Gastrocnemius medialis (tissue), 4 donors: ENCODE results near the gene VPS41. TPM values are rescaled to one million over a fixed set of nuclear protein-coding genes. Genes with fewer than 3 reads are reported as not detected.
A peak's percentile ranks its signal among the peaks of the same experiment; 100 is the strongest.

ENCODE experiments used
- ATAC-seq, 2 donors: fragments of 150-250 bp; one replicate each; pipeline ENCODE4 v1.9.1; 2016
- DNase-seq, 2 donors: peaks; one replicate each; pipeline ENCODE4 v3.0.0-alpha.2; 2019
- H3K27ac ChIP-seq, 4 donors: fragments of 200-600 bp; sonication (generic); 1 replicate in 1 of 4; 2 replicates in 3 of 4; pipeline ENCODE4 v1.5.1; 2016 to 2018; ENCODE audit warnings: mild to moderate bottlenecking in 2 of 4, moderate library complexity in 1 of 4
- H3K27me3 ChIP-seq, 3 donors: fragments of 200-600 bp; sonication (generic) in 2 of 3; 1 replicate in 1 of 3; 2 replicates in 2 of 3; pipeline versions ENCODE4 v1.5.1 to v1.6.0; 2016 to 2019; ENCODE audit warnings: mild to moderate bottlenecking in 1 of 3, moderate library complexity in 1 of 3
- H3K36me3 ChIP-seq, 2 donors: fragments of 200-600 bp; sonication (generic) in 1 of 2; one replicate each; pipeline ENCODE4 v1.5.1; 2017 to 2018
- H3K4me1 ChIP-seq, 2 donors: fragments of 200-600 bp; sonication (generic) in 1 of 2; one replicate each; pipeline ENCODE4 v1.5.1; 2016 to 2017; ENCODE audit warnings: mild to moderate bottlenecking in 2 of 2
- H3K4me3 ChIP-seq, 4 donors: fragments of 200-600 bp; sonication (generic) in 3 of 4; 1 replicate in 1 of 4; 2 replicates in 3 of 4; pipeline ENCODE4 v1.5.1; 2016 to 2019; ENCODE audit warnings: mild to moderate bottlenecking in 2 of 4
- H3K9me3 ChIP-seq, 3 donors: fragments of 200-600 bp; sonication (generic) in 2 of 3; 1 replicate in 1 of 3; 2 replicates in 2 of 3; pipeline ENCODE4 v1.5.1; 2016 to 2019
- CTCF ChIP-seq, 5 experiments: fragments of 450-650 bp in 3 of 5; fragments of 200-600 bp in 2 of 5; sonication (generic) in 2 of 5; IDR thresholded peaks in 4 of 5; conservative IDR thresholded peaks in 1 of 5; 1 replicate in 4 of 5; 2 replicates in 1 of 5; pipeline ENCODE4 v1.5.1; 2016 to 2019; ENCODE audit warnings: antibody characterized with exemption in 5 of 5, mild to moderate bottlenecking in 3 of 5, moderate library complexity in 3 of 5
- POLR2A ChIP-seq, 2 donors: fragments of 450-650 bp; IDR thresholded peaks; one replicate each; pipeline ENCODE4 v1.6.1; 2017; ENCODE audit warnings: antibody characterized with exemption in 2 of 2, mild to moderate bottlenecking in 2 of 2, moderate library complexity in 2 of 2
- in situ Hi-C, 4 donors: fragments of 200-750 bp; cut with MboI; loops; one replicate each; pipeline versions ENCODE4 v1.15.0 to v1.8.0; 2017; ENCODE audit warnings: low sequenced_read_pairs in 4 of 4
- intact Hi-C: fragments of 100-400 bp; cut with DNase I; formaldehyde crosslinking; loops from one replicate; pipeline ENCODE4 v1.15.1; 2023; ENCODE audit warnings: low total_unique reads
- total RNA-seq, 4 donors: library from RNA; depleted of rRNA; stranded (reverse); fragments of >200 nt; gene quantifications; one replicate each; pipeline versions ENCODE4 v1.1.0 to v1.2.3, GENCODE V29; 2016

VPS41 gene
- total RNA-seq, 4 donors from 2014 or later, result 6.3 to 15.3 (median 11.6) TPM

GRCh38 chr7:38920731-38921130, 11.7 kb upstream of the VPS41 start:
- Histone ChIP-seq H3K27ac (no peak overlapping the region), H3K4me1 (no peaks in the 10 kb centered on the region), H3K27me3 (no peaks in the 10 kb centered on the region), H3K9me3 (no peaks in the 10 kb centered on the region), H3K4me3 (no peak overlapping the region), H3K36me3 (no peaks in the 10 kb centered on the region)
- in situ Hi-C loops, result loop anchor here in 1 of 4 donors (10.0 kb wide), 1 partner anchor 544 kb away; no protein-coding TSS in a partner anchor
- TF ChIP-seq POLR2A (IDR thresholded peaks at IDR 0.05), result no peak
- DNase-seq (no peak), ATAC-seq (no peak)
- intact Hi-C loops, result no loop called here

DNA sequence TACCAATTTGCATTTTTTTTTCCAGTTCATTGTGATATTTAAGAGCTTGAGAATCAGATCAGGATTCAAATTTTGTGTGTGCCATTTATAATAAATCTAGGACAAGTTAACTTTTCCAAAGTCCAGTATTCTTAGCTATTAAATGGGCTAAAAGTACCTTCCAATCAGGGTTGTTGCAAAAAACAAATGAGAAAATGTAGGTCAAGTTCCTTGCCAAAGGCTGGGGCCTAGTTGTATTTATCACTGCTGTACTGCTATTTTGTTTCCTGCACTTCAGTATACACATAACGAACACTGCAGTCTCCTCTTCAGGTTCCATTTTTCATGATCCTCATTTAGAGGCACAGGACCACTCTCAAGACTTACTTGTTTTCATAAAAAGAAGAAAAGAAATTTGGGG, 7.4 kb upstream of the VPS41 start:
- H3K9me3 ChIP-seq, result no peaks in the 10 kb centered on the region
- H3K4me1 ChIP-seq, result no peaks in the 10 kb centered on the region
- no peak overlapping the region for H3K4me3 ChIP-seq
- intact Hi-C loops (no loop called here), in situ Hi-C loops (no loop called here)
- no peaks in the 10 kb centered on the region for H3K27me3 ChIP-seq
- ATAC-seq, result no peak
- H3K27ac ChIP-seq, result no peak overlapping the region
- no peaks in the 10 kb centered on the region for H3K36me3 ChIP-seq
- DNase-seq, result no peak
- TF ChIP-seq POLR2A (IDR thresholded peaks at IDR 0.05), result no peak
- TF ChIP-seq CTCF (IDR thresholded peaks at IDR 0.05 in 4 of 5, conservative IDR thresholded peaks at IDR 0.05 in 1 of 5), result no peak

DNA sequence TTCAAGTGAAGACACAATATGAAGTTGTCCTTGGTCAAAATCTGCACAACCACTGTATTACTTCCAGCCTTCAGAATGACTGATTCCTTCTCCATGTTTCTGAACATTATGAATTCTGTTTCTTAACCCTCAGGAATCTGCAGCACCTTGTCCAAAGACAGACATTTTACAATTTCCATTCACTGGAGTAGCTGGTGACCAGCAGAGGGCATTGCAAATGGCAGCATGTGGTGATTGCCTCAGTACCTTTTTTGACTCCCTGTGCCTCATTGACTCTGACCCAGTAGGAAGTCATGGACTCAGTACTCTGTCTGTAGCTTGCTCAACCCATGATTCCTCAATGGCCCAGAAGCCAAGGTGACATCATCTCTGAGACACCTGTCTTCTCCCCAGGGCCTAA, 879 bp upstream of the VPS41 start:
- intact Hi-C loops (no loop called here), in situ Hi-C loops (no loop called here)
- no peaks in the 10 kb centered on the region for H3K9me3 ChIP-seq
- no peaks in the 10 kb centered on the region for H3K36me3 ChIP-seq
- peaks cover 3 to 7% of the 10 kb centered on the region in 2 donors for H3K4me1 ChIP-seq
- DNase-seq (no peak), ATAC-seq (no peak)
- no peak overlapping the region for H3K4me3 ChIP-seq
- no peaks in the 10 kb centered on the region for H3K27me3 ChIP-seq
- TF ChIP-seq POLR2A (IDR thresholded peaks at IDR 0.05), result no peak
- TF ChIP-seq CTCF (IDR thresholded peaks at IDR 0.05 in 4 of 5, conservative IDR thresholded peaks at IDR 0.05 in 1 of 5), result no peak
- H3K27ac ChIP-seq, result no peak overlapping the region

DNA sequence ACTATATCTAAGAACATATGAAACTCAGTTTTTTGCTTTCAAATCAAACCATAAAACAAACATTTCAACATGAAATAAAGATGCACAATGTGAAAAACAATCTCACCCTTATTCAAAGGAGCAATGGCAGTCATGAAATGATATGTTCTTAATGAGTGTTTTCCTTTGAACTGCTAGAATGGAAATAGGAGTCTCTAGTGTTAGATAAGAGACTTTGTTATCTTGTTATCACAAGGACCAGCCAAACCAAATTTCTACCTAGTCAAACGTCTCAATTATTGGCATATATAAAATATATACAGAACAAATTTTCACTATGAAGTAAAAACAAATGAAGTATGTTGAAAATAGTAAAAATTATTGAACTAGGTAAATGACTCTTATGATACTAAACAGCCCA, 1.2 kb downstream of the VPS41 start:
- H3K9me3 ChIP-seq, result no peaks in the 10 kb centered on the region
- in situ Hi-C loops, result no loop called here
- intact Hi-C loops, result no loop called here
- H3K4me1 ChIP-seq, result peaks cover 3 to 7% of the 10 kb centered on the region in 2 donors
- TF ChIP-seq CTCF (IDR thresholded peaks at IDR 0.05 in 4 of 5, conservative IDR thresholded peaks at IDR 0.05 in 1 of 5) (no peak), POLR2A (IDR thresholded peaks at IDR 0.05) (no peak)
- DNase-seq (no peak), ATAC-seq (no peak)
- no peaks in the 10 kb centered on the region for H3K36me3 ChIP-seq
- no peaks in the 10 kb centered on the region for H3K27me3 ChIP-seq
- H3K27ac ChIP-seq, result no peak overlapping the region
- H3K4me3 ChIP-seq, result peak overlapping the region in 2 of 4 donors; percentile 84 to 88

DNA sequence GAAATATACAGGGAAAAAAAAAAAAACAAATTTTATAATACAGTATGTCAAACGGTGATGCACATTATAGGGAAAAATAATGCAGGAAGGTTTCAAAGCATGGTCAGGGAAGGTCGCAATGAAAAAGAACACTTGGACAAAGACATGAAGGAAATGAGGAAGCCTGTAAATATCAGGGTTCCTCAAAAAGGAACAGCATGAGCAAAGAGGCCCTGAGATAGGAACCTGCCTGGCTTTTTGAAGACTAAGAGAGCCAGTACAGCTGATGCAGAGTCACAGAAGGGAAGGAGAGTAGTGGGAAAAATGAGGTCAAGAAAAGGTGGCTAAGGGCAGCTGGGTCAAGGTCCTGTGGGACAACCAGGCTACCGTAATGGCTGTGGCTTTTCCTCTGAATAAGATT, 1.9 kb downstream of the VPS41 start:
- H3K27ac ChIP-seq, result no peak overlapping the region
- no peak for TF ChIP-seq POLR2A (IDR thresholded peaks at IDR 0.05)
- no peak for TF ChIP-seq CTCF (IDR thresholded peaks at IDR 0.05 in 4 of 5, conservative IDR thresholded peaks at IDR 0.05 in 1 of 5)

More for the DNA sequence above, 1.9 kb downstream of the VPS41 start:
- Histone ChIP-seq H3K27me3 (no peaks in the 10 kb centered on the region), H3K36me3 (no peaks in the 10 kb centered on the region), H3K4me3 (no peak overlapping the region), H3K9me3 (no peaks in the 10 kb centered on the region), H3K4me1 (peaks cover 3 to 7% of the 10 kb centered on the region in 2 donors)
- intact Hi-C loops (no loop called here), in situ Hi-C loops (no loop called here)
- DNase-seq (no peak), ATAC-seq (no peak)
